Keratinocyte (primary cell): Measurements from ENCODE around the gene SPDYA.

Experiments used
- CTCF ChIP-seq, 3 experiments: IDR thresholded peaks in 1 of 3; conservative IDR thresholded peaks in 1 of 3; optimal IDR thresholded peaks in 1 of 3; 2 replicates in 2 of 3; 3 replicates in 1 of 3; pipeline versions ENCODE3 to v1.5.1; 2011; ENCODE audit warnings: low read length in 3 of 3, mild to moderate bottlenecking in 3 of 3, moderate library complexity in 2 of 3, control low read depth in 1 of 3, inconsistent platforms in 1 of 3; ENCODE audit not compliant: insufficient read depth in 2 of 3; ENCODE audit errors: extremely low read depth in 1 of 3
- EZH2 ChIP-seq: IDR thresholded peaks from one replicate; pipeline ENCODE4 v1.6.1; 2012; ENCODE audit warnings: inconsistent platforms, mild to moderate bottlenecking, low read length, moderate library complexity

- TF ChIP-seq CTCF (optimal IDR thresholded peaks at IDR 0.05 in 1 of 3, IDR thresholded peaks at IDR 0.05 in 1 of 3, conservative IDR thresholded peaks at IDR 0.05 in 1 of 3; ENCODE audit: extremely low read depth in 1 of 3, insufficient read depth in 2 of 3, low read length in 3 of 3) (no peak), EZH2 (no peak)
Observed at GRCh38 chr2:28818053-28818452, 7.4 kb downstream of the SPDYA start.
